Measurements from ENCODE around the gene LRRC2. TPM values are rescaled to one million over a fixed set of nuclear protein-coding genes. Genes with fewer than 3 reads are reported as not detected.

The LRRC2 gene
- total RNA-seq, 1 donor from 2014 or later = 114 TPM

DNA sequence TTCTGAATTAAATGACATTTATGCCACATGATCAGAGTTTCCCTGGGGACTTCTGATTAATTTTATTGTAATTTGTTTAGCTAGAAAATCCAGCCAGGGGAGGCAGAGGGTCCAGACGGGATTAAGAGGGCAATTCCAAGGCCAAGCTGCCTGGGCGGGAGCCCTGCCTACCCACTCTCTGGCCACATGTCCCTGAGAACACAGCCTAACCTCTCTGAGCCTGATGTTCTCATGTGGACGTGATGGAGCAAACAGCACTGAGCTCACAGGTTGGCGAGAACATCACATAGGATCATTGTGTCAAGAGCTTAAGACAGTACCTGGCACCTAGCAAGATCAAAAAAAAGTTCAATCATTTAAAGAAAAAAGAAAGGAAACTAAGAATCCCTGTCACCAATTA, 1.0 kb downstream of the LRRC2 start:
- Histone ChIP-seq H3K4me3 (peak overlapping the region; percentile 78), H3K9me3 (replicated peaks) (peaks cover 13% of the 10 kb centered on the region), H3K4me1 (peaks cover 44% of the 10 kb centered on the region), H3K27ac (replicated peaks) (peak overlapping the region; percentile 97), H3K36me3 (no peaks in the 10 kb centered on the region), H3K27me3 (ENCODE audit: low read depth) (peaks cover 7% of the 10 kb centered on the region)
- intact Hi-C loops (cut with micrococcal nuclease) = no loop called here
- DNase-seq = peak; percentile 28
- TF ChIP-seq CTCF (IDR thresholded peaks at IDR 0.05; ENCODE audit: borderline replicate concordance) = no peak

GRCh38 chr3:46564190-46565021, 1.7 kb downstream of the LRRC2 start:
- Histone ChIP-seq H3K27ac (replicated peaks) (peak overlapping the region; percentile 97), H3K36me3 (no peaks in the 10 kb centered on the region), H3K27me3 (ENCODE audit: low read depth) (peaks cover 7% of the 10 kb centered on the region), H3K9me3 (replicated peaks) (peaks cover 7% of the 10 kb centered on the region), H3K4me3 (peak overlapping the region; percentile 78), H3K4me1 (peaks cover 51% of the 10 kb centered on the region)
- intact Hi-C loops (cut with micrococcal nuclease) = no loop called here
- TF ChIP-seq CTCF (IDR thresholded peaks at IDR 0.05; ENCODE audit: borderline replicate concordance) = no peak
- peak; percentile 67 for DNase-seq

GRCh38 chr3:46561951-46562350, 4.2 kb downstream of the LRRC2 start:
- H3K27me3 ChIP-seq (ENCODE audit: low read depth) = peaks cover 7% of the 10 kb centered on the region
- no peak for DNase-seq
- H3K4me1 ChIP-seq = peaks cover 73% of the 10 kb centered on the region
- peaks cover 3% of the 10 kb centered on the region for H3K9me3 ChIP-seq (replicated peaks)
- intact Hi-C loops (cut with micrococcal nuclease) = no loop called here
- H3K4me3 ChIP-seq = no peak overlapping the region
- H3K27ac ChIP-seq (replicated peaks) = peak overlapping the region; percentile 97
- TF ChIP-seq CTCF (IDR thresholded peaks at IDR 0.05; ENCODE audit: borderline replicate concordance) = no peak
- H3K36me3 ChIP-seq = no peaks in the 10 kb centered on the region

DNA sequence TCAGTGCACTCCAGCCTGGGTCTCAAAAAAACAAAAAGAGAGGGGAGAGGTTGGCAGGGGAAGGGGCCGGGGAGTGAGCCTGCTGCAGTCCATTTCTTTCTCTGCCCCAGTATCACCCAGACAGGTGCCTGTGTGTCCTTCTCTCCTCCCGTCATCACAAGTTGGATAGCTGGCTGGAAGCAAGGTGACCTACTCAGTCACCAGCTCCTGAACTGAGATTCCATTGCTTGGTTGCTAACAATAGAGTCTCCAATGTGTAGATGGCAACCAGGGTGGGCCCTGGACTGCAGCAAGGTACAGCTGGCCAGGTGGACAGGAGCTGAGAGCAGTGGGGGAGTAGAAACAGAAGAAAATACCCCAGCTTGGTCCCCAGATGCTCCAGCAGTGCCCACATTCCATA, 4.6 kb downstream of the LRRC2 start:
- H3K27me3 ChIP-seq (ENCODE audit: low read depth) = peaks cover 7% of the 10 kb centered on the region
- no peak for TF ChIP-seq CTCF (IDR thresholded peaks at IDR 0.05; ENCODE audit: borderline replicate concordance)
- H3K4me3 ChIP-seq = peak overlapping the region; percentile 38
- H3K27ac ChIP-seq (replicated peaks) = peak overlapping the region; percentile 97
- intact Hi-C loops (cut with micrococcal nuclease) = no loop called here
- DNase-seq = peak; percentile 32
- no peaks in the 10 kb centered on the region for H3K36me3 ChIP-seq
- H3K9me3 ChIP-seq (replicated peaks) = peaks cover 3% of the 10 kb centered on the region
- H3K4me1 ChIP-seq = peaks cover 73% of the 10 kb centered on the region

- peaks cover 60% of the 10 kb centered on the region for H3K4me1 ChIP-seq
- H3K27ac ChIP-seq (replicated peaks) = peak overlapping the region; percentile 97
- no peaks in the 10 kb centered on the region for H3K27me3 ChIP-seq (ENCODE audit: low read depth)
- H3K36me3 ChIP-seq = no peaks in the 10 kb centered on the region
- peaks cover 3% of the 10 kb centered on the region for H3K9me3 ChIP-seq (replicated peaks)
- peak overlapping the region; percentile 61 for H3K4me3 ChIP-seq
- no peak for TF ChIP-seq CTCF (IDR thresholded peaks at IDR 0.05; ENCODE audit: borderline replicate concordance)
- intact Hi-C loops (cut with micrococcal nuclease) = no loop called here
- no peak for DNase-seq
Measured at GRCh38 chr3:46559091-46559704, 6.9 kb downstream of the LRRC2 start.

Data from left ventricle myocardium inferior (tissue), 1 donor.